Activated CD8-positive, alpha-beta memory T cell treated with anti-CD3 and anti-CD28 coated beads, Interleukin-2, amount 50 U/mL, for 24 hours (primary cell): ENCODE measurements around the gene HOXA9.

ENCODE experiments used
- DNase-seq: peaks from one replicate; pipeline ENCODE4 v3.0.0-alpha.2; 2020; ENCODE audit errors: extremely low read depth

The HOXA9 gene

GRCh38 chr7:27153526-27153925, 11.8 kb downstream of the HOXA9 start:
- no peak for DNase-seq

GRCh38 chr7:27152816-27153442, 12.4 kb downstream of the HOXA9 start:
- no peak for DNase-seq

GRCh38 chr7:27151931-27152815, 13.2 kb downstream of the HOXA9 start, which contains the start of gene HOXA3:
TSS of gene HOXA3 (minus strand) at chr7:27152583. CDS start at chr7:27110640, 41,943 bp downstream.
- DNase-seq = no peak

GRCh38 chr7:27151341-27151930, 13.9 kb downstream of the HOXA9 start:
- no peak for DNase-seq

GRCh38 chr7:27150568-27151340, 14.6 kb downstream of the HOXA9 start:
- no peak for DNase-seq

GRCh38 chr7:27149842-27150567, 15.3 kb downstream of the HOXA9 start:
- DNase-seq = no peak

- DNase-seq = no peak
Measured at GRCh38 chr7:27148756-27149641, 16.3 kb downstream of the HOXA9 start.

- DNase-seq = no peak
Measured at GRCh38 chr7:27148031-27148755, 17.1 kb downstream of the HOXA9 start.

- DNase-seq = no peak
Measured at GRCh38 chr7:27147199-27148030, 17.9 kb downstream of the HOXA9 start, which contains the start of gene HOXA6. TSS of gene HOXA6 (minus strand) at chr7:27147774. CDS start at chr7:27147749, 25 bp downstream.

- no peak for DNase-seq
Measured at GRCh38 chr7:27146491-27147198, 18.7 kb downstream of the HOXA9 start.

- no peak for DNase-seq
Measured at GRCh38 chr7:27145914-27146412, 19.4 kb downstream of the HOXA9 start.

- DNase-seq = no peak
Measured at GRCh38 chr7:27145165-27145913, 20.0 kb downstream of the HOXA9 start.

GRCh38 chr7:27144781-27145164, 20.6 kb downstream of the HOXA9 start:
- DNase-seq = no peak

- DNase-seq = no peak
Measured at GRCh38 chr7:27143950-27144780, 21.2 kb downstream of the HOXA9 start.

GRCh38 chr7:27143023-27143949, 22.1 kb downstream of the HOXA9 start, which contains the start of gene HOXA5:
TSS of gene HOXA5 (minus strand) at chr7:27143681. CDS start at chr7:27143607, 74 bp downstream.
- DNase-seq = no peak
